ENCODE data around the gene EXOC4.

The EXOC4 gene

GRCh38 chr7:133672866-133673265 is 420.0 kb downstream of the EXOC4 start:
- no peak for DNase-seq (ENCODE audit: low read depth in 2 of 2)

- DNase-seq (ENCODE audit: low read depth in 2 of 2) = no peak
Observed at GRCh38 chr7:133674079-133674763, 421.3 kb downstream of the EXOC4 start.

GRCh38 chr7:133675510-133676218 is 422.8 kb downstream of the EXOC4 start:
- no peak for DNase-seq (ENCODE audit: low read depth in 2 of 2)

GRCh38 chr7:133676805-133677370 is 424.0 kb downstream of the EXOC4 start:
- DNase-seq (ENCODE audit: low read depth in 2 of 2) = no peak

- DNase-seq (ENCODE audit: low read depth in 2 of 2) = no peak
Observed at GRCh38 chr7:133678137-133678814, 425.4 kb downstream of the EXOC4 start.

GRCh38 chr7:133679977-133680376 is 427.1 kb downstream of the EXOC4 start:
- DNase-seq (ENCODE audit: low read depth in 2 of 2) = no peak

- no peak for DNase-seq (ENCODE audit: low read depth in 2 of 2)
Observed at GRCh38 chr7:133681529-133681928, 428.7 kb downstream of the EXOC4 start.

- no peak for DNase-seq (ENCODE audit: low read depth in 2 of 2)
Observed at GRCh38 chr7:133682364-133683181, 429.7 kb downstream of the EXOC4 start.

GRCh38 chr7:133683182-133683454 is 430.2 kb downstream of the EXOC4 start:
- no peak for DNase-seq (ENCODE audit: low read depth in 2 of 2)

GRCh38 chr7:133688483-133689239 is 435.8 kb downstream of the EXOC4 start:
- peak; percentile 86 to 90 for DNase-seq (ENCODE audit: low read depth in 2 of 2)

GRCh38 chr7:133690740-133691139 is 437.9 kb downstream of the EXOC4 start:
- DNase-seq (ENCODE audit: low read depth in 2 of 2) = no peak

- DNase-seq (ENCODE audit: low read depth in 2 of 2) = no peak
Observed at GRCh38 chr7:133691727-133692610, 439.1 kb downstream of the EXOC4 start.

GRCh38 chr7:133693281-133693680 is 440.4 kb downstream of the EXOC4 start:
- DNase-seq (ENCODE audit: low read depth in 2 of 2) = no peak

- DNase-seq (ENCODE audit: low read depth in 2 of 2) = no peak
Observed at GRCh38 chr7:133696056-133696455, 443.2 kb downstream of the EXOC4 start.

- DNase-seq (ENCODE audit: low read depth in 2 of 2) = no peak
Observed at GRCh38 chr7:133697585-133697984, 444.7 kb downstream of the EXOC4 start.

- no peak for DNase-seq (ENCODE audit: low read depth in 2 of 2)
Observed at GRCh38 chr7:133698127-133698526, 445.2 kb downstream of the EXOC4 start.

- no peak for DNase-seq (ENCODE audit: low read depth in 2 of 2)
Observed at GRCh38 chr7:133699386-133699785, 446.5 kb downstream of the EXOC4 start.

- no peak for DNase-seq (ENCODE audit: low read depth in 2 of 2)
Observed at GRCh38 chr7:133702078-133702477, 449.2 kb downstream of the EXOC4 start.

- no peak for DNase-seq (ENCODE audit: low read depth in 2 of 2)
Observed at GRCh38 chr7:133702960-133703359, 450.1 kb downstream of the EXOC4 start.

GRCh38 chr7:133703547-133703946 is 450.7 kb downstream of the EXOC4 start:
- no peak for DNase-seq (ENCODE audit: low read depth in 2 of 2)
